Right lobe of liver (tissue), 6 donors: ENCODE data around the gene PLEKHA5. TPM values are rescaled to one million over a fixed set of nuclear protein-coding genes. Genes with fewer than 3 reads are reported as not detected.
A peak's percentile ranks its signal among the peaks of the same experiment; 100 is the strongest.

Source experiments
- ATAC-seq, 4 donors: fragments of 200-7000 bp; cut with Tn5 transposase; one replicate each; pipeline ENCODE4 v1.9.1; 2020; ENCODE audit warnings: mild to moderate bottlenecking in 4 of 4, moderate library complexity in 4 of 4
- DNase-seq, 3 donors: peaks; one replicate each; pipeline ENCODE4 v3.0.0-alpha.2; 2020
- H3K27ac ChIP-seq, 3 donors: fragments of 200-600 bp; one replicate each; pipeline ENCODE4 v1.8.0; 2022
- H3K27me3 ChIP-seq, 2 donors: fragments of 200-600 bp; one replicate each; pipeline ENCODE4 v1.8.0; 2022
- H3K36me3 ChIP-seq, 4 donors: fragments of 200-600 bp; sonication (generic) in 1 of 4; one replicate each; pipeline versions ENCODE4 v1.5.1 to v1.8.0; 2017 to 2022; ENCODE audit warnings: control low read depth in 1 of 4
- H3K4me1 ChIP-seq, 4 donors: fragments of 200-600 bp; sonication (generic) in 1 of 4; one replicate each; pipeline versions ENCODE4 v1.5.1 to v1.8.0; 2017 to 2022; ENCODE audit warnings: control low read depth in 1 of 4
- H3K4me3 ChIP-seq, 3 donors: fragments of 200-600 bp; one replicate each; pipeline ENCODE4 v1.8.0; 2022
- H3K9me3 ChIP-seq, 4 donors: fragments of 200-600 bp; sonication (generic) in 1 of 4; one replicate each; pipeline versions ENCODE4 v1.5.1 to v1.8.0; 2017 to 2022; ENCODE audit warnings: control low read depth in 1 of 4
- POLR2A ChIP-seq: fragments of 450-650 bp; IDR thresholded peaks from one replicate; pipeline ENCODE4 v1.6.1; 2017; ENCODE audit warnings: antibody characterized with exemption, mild to moderate bottlenecking
- WGBS: methylation state at CpG from one replicate; pipeline ENCODE4 v1.1.6; 2018; ENCODE audit warnings: low coverage, low lambda C conversion rate; ENCODE audit not compliant: insufficient coverage; ENCODE audit errors: missing lambda C conversion rate; 5-methylcytosine and 5-hydroxymethylcytosine counted together
- intact Hi-C, 2 donors: fragments of 100-400 bp; cut with DNase I; formaldehyde crosslinking; loops; one replicate each; pipeline versions ENCODE4 v1.11.2 to v1.14.1; 2022
- total RNA-seq, 6 experiments: library from RNA; depleted of rRNA in 2 of 6; stranded (reverse); fragments of >200 nt in 2 of 6; fragmentation: NEBNext Ultra II Directional in 3 of 6; extraction: Animal tissue kit (Norgen Biotek cat#: 25700) in 3 of 6; gene quantifications; one replicate each; pipeline versions ENCODE4 v1.1.0 to v1.2.4, GENCODE V29; 2016 to 2023
- TF ChIP-seq, protein P1 (sequence below), 4 donors: fragments of 200-600 bp in 3 of 4; fragments of 450-650 bp in 1 of 4; IDR thresholded peaks; one replicate each; pipeline versions ENCODE4 v1.5.1 to v1.8.0; 2016 to 2022; ENCODE audit warnings: antibody characterized with exemption in 4 of 4, mild to moderate bottlenecking in 2 of 4
- donor health status: DM: no; HTN: yes; CAD: no.
- donor health status: DM: no; HTN: no; CAD: no.
- donor health status: DM: no; HTN: no; CAD: no.
- donor health status: DM: no; HTN: yes; CAD: no.
- donor health status: DM: no; HTN: yes; CAD: no.

PLEKHA5 gene
- total RNA-seq, 6 experiments from 2014 or later: 14.7 to 18.7 (median 15.8) TPM

DNA sequence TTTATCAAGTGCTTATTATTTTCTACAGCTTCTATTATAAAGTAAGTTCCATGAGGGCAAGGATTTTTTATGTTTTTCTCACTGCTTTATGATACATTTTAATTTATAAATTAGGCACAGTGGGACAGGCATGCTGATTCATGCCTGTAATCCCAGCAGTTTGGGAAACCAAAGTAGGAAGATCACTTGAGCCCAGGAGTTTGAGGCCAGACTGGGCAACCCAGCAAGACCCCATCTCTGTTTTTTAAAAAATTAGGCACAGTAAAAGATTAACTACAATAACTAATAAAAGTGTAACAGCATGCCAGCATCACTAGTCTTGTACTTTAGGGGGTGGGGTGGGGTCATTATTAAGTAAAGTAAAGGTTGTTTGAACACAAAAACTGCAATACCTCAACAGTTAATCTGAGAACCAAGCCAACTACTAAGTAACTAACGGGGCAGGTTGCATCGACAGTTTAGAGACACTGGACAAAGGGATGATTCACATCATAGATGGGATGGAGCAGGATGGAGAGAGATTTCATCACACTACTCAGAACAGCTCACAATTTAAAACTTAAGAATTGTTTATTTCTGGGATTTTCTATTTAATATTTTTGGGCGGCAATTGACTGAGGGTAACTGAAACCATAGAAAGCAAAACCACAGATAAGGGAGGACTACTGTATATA, 119.5 kb downstream of the PLEKHA5 start:
- intact Hi-C loops: no loop called here
- peak in 1 of 4 donors; percentile 45 for ATAC-seq

DNA sequence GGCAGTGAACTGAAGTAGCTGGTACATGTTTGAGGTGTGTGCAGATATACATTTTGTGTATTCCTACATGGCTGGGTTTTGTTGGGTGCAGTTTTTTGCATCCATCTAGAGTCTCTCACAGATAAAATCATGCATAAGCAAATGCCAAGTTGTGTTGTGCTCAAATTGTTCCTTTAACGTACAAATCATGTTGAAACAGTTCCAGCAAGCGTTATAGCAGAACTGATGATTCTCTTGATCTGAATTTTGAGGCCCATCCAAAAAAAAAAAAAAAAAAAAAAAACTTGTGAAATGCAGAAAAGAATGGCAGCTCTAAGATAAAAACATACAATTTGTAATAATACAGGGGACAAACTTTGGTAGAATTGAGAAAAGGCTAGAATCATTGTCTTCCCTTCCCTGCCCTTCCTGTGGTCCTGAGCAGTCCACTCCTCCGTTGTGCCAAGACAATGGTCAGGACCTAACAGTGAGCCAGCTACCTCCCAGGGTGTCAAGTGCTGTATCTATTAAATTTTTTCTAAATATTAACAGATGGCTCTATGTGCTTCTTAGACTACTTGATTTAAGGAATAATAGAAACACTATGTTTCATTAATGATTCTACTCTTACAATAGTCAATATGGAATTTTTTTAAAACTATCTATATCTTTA, 122.1 kb downstream of the PLEKHA5 start:
- Histone ChIP-seq H3K4me1 (no peaks in the 10 kb centered on the region), H3K27ac (no peak overlapping the region), H3K9me3 (no peaks in the 10 kb centered on the region), H3K27me3 (no peaks in the 10 kb centered on the region), H3K36me3 (no peaks in the 10 kb centered on the region), H3K4me3 (no peak overlapping the region)
- ATAC-seq: no peak
- intact Hi-C loops: no loop called here
- DNase-seq: no peak
- no peak for TF ChIP-seq POLR2A
- TF ChIP-seq, protein P1, sequence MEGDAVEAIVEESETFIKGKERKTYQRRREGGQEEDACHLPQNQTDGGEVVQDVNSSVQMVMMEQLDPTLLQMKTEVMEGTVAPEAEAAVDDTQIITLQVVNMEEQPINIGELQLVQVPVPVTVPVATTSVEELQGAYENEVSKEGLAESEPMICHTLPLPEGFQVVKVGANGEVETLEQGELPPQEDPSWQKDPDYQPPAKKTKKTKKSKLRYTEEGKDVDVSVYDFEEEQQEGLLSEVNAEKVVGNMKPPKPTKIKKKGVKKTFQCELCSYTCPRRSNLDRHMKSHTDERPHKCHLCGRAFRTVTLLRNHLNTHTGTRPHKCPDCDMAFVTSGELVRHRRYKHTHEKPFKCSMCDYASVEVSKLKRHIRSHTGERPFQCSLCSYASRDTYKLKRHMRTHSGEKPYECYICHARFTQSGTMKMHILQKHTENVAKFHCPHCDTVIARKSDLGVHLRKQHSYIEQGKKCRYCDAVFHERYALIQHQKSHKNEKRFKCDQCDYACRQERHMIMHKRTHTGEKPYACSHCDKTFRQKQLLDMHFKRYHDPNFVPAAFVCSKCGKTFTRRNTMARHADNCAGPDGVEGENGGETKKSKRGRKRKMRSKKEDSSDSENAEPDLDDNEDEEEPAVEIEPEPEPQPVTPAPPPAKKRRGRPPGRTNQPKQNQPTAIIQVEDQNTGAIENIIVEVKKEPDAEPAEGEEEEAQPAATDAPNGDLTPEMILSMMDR (IDR thresholded peaks at IDR 0.05): no peak
- WGBS: 42% methylated on average over 3 of the region's 3 CpGs

More for the DNA sequence above, 119.5 kb downstream of the PLEKHA5 start:
- no peak overlapping the region for H3K4me3 ChIP-seq
- H3K4me1 ChIP-seq: peaks cover 0 to 8% (median 0%) of the 10 kb centered on the region in 4 donors
- no peak for TF ChIP-seq POLR2A
- TF ChIP-seq, protein P1 (IDR thresholded peaks at IDR 0.05): no peak
- no peak for DNase-seq
- H3K36me3 ChIP-seq: no peaks in the 10 kb centered on the region
- no peak overlapping the region for H3K27ac ChIP-seq
- WGBS: 60% methylated on average over 3 of the region's 3 CpGs
- no peaks in the 10 kb centered on the region for H3K27me3 ChIP-seq
- H3K9me3 ChIP-seq: no peaks in the 10 kb centered on the region

DNA sequence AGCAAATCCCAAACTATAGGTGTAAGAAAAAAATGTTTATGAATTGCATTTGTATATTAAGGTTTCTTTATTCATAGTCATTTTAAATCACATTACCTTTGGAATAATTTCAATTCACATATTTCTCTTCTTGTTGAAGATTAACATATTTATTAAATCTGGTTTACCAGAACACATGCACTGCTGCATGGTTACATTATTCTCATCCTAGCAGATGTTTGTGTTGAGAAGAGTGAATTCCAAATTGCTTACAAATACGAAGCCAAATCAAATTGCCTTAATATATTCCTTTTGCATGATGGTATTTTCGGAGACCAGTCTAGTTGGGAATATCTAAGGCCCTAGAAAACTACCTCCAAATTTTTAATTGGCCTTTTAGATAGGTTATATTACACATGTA, 130.6 kb downstream of the PLEKHA5 start:
- H3K27ac ChIP-seq: no peak overlapping the region
- DNase-seq (no peak), ATAC-seq (no peak)
- intact Hi-C loops: no loop called here
- no peaks in the 10 kb centered on the region for H3K4me1 ChIP-seq
- peaks cover 0 to 4% (median 0%) of the 10 kb centered on the region in 4 donors for H3K36me3 ChIP-seq
- no peak overlapping the region for H3K4me3 ChIP-seq
- H3K27me3 ChIP-seq: no peaks in the 10 kb centered on the region
- WGBS: 96% methylated on average over 2 of the region's 2 CpGs
- H3K9me3 ChIP-seq: no peaks in the 10 kb centered on the region
- no peak for TF ChIP-seq POLR2A
- TF ChIP-seq, protein P1 (IDR thresholded peaks at IDR 0.05): no peak

DNA sequence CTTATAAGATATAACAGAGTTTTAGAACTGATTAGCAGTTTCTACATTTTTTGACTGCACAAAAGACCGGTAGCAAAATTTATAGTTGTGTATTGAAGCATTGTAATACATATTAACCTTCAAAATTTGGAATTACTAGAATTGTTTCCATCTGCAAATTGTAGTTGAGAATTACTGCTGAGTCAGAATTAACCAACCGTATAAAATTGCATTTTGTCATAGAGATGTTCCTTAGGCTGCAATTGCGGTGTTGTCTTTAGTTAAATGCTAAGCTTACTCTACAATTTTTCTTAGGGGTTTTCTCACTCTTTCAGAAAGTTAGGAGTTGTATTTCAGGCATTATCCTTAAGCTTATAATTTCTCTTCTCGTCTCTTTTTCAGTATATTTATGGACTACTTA, 132.2 kb downstream of the PLEKHA5 start:
- no peaks in the 10 kb centered on the region for H3K9me3 ChIP-seq
- H3K27ac ChIP-seq: no peak overlapping the region
- H3K36me3 ChIP-seq: peaks cover 0 to 4% (median 0%) of the 10 kb centered on the region in 4 donors
- intact Hi-C loops: no loop called here
- H3K27me3 ChIP-seq: no peaks in the 10 kb centered on the region
- no peaks in the 10 kb centered on the region for H3K4me1 ChIP-seq
- no peak for ATAC-seq
- no peak overlapping the region for H3K4me3 ChIP-seq
- no peak for DNase-seq
- 85% methylated on average over 4 of the region's 4 CpGs for WGBS
- no peak for TF ChIP-seq POLR2A
- TF ChIP-seq, protein P1 (IDR thresholded peaks at IDR 0.05): no peak
